Kidney (tissue), 14 donors: ENCODE measurements around the gene DHPS. TPM values are rescaled to one million over a fixed set of nuclear protein-coding genes. Genes with fewer than 3 reads are reported as not detected.
"Not testable (repeated sequence)": the region's sequence is repeated elsewhere in the genome, so short reads cannot be mapped to it uniquely, and the experiment has no call there.

Source experiments
- DNase-seq, 5 donors: peaks; one replicate each; pipeline ENCODE4 v3.0.0-alpha.2; 2013 to 2020
- FAIRE-seq: peaks from 2 replicates; lab custom pipeline; 2012; peaks lifted over from hg19 to GRCh38; lab: Jason Lieb, UNC
- H3K27ac ChIP-seq, 2 donors: one replicate each; pipeline ENCODE4 v1.7.0; 2013; ENCODE audit warnings: low read depth in 2 of 2, low read length in 2 of 2, inconsistent platforms in 1 of 2
- H3K27me3 ChIP-seq: one replicate; pipeline ENCODE4 v1.7.1; 2013; ENCODE audit warnings: low read length, inconsistent platforms; ENCODE audit not compliant: control insufficient read depth, insufficient read depth
- H3K36me3 ChIP-seq, 3 donors: one replicate each; pipeline versions ENCODE4 v1.7.0 to v1.7.1; 2013; ENCODE audit warnings: low read length in 3 of 3, control low read depth in 1 of 3, inconsistent platforms in 1 of 3; ENCODE audit not compliant: insufficient read depth in 3 of 3, control insufficient read depth in 2 of 3
- H3K4me1 ChIP-seq, 3 donors: one replicate each; pipeline versions ENCODE4 v1.7.0 to v1.7.1; 2013; ENCODE audit warnings: low read length in 3 of 3, inconsistent platforms in 1 of 3, low read depth in 1 of 3; ENCODE audit not compliant: control insufficient read depth in 2 of 3, insufficient read depth in 2 of 3
- H3K4me3 ChIP-seq, 3 donors: one replicate each; pipeline versions ENCODE4 v1.7.0 to v1.8.1; 2013; ENCODE audit warnings: low read length in 3 of 3, control low read depth in 1 of 3, inconsistent platforms in 1 of 3
- H3K9ac ChIP-seq, 3 donors: one replicate each; pipeline versions ENCODE4 v1.7.0 to v1.7.1; 2013; ENCODE audit warnings: low read length in 3 of 3, control low read depth in 1 of 3, inconsistent platforms in 1 of 3
- H3K9me3 ChIP-seq, 3 donors: one replicate each; pipeline versions ENCODE4 v1.7.0 to v1.7.1; 2013; ENCODE audit warnings: low read length in 3 of 3, control low read depth in 1 of 3, inconsistent platforms in 1 of 3; ENCODE audit not compliant: control insufficient read depth in 2 of 3, insufficient read depth in 1 of 3
- intact Hi-C: fragments of 100-400 bp; cut with DNase I; formaldehyde crosslinking; loops from one replicate; pipeline ENCODE4 v1.11.1; 2022
- polyA plus RNA-seq: library from polyadenylated mRNA; stranded (reverse); fragments of 350-450 nt; fragmentation: Illumina TruSeq; extraction: RNeasy Lipid Tissue Mini Kit (QIAGEN cat#74804); gene quantifications from one replicate; pipeline ENCODE4 v1.2.3, GENCODE V29; 2014; ENCODE audit warnings: low read depth, low replicate concordance; ENCODE audit not compliant: insufficient read depth
- total RNA-seq: library from RNA; stranded (reverse); fragmentation: NEBNext Ultra II Directional; extraction: Animal tissue kit (Norgen Biotek cat#: 25700); gene quantifications from one replicate; pipeline ENCODE4 v1.2.1, GENCODE V29; 2021
- TF ChIP-seq, protein P1 (sequence below): IDR thresholded peaks from 3 replicates; pipeline ENCODE4 v1.5.1; 2012; ENCODE audit warnings: mild to moderate bottlenecking, moderate library complexity, borderline replicate concordance; ENCODE audit not compliant: insufficient read depth; ENCODE audit errors: extremely low read depth
- donor health status: control.
- donor health status: control.
- donor health status: control.
- donor health status: control.
- donor health status: control.
- donor health status: DM: yes; HTN: yes; CAD: no.
- donor health status: Normal renal cell carcinoma (clear cell type).

DHPS gene
- total and polyA plus RNA-seq, 2 donors from 2014 or later, result 61.3 to 75.9 TPM

DNA sequence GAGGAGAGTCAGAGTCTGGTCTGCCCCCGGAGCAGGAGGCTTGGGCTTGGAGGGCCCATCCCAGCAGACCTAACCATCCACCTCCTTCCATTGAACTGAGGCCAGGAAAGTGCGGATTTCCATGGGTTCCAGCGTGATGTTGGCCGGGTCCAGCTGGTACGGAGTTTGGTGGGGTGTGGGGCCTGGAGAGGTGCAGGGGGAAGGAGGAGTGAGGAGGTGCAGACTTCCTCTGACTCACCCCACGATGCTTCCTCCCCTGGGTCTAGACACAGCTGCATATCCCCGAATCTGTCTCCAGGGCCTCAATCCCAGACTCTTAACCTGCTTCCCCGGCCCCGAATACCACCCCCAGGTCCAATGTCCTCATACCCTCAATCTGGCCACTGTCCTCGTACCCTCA is 35.1 kb downstream of the DHPS start:
- Histone ChIP-seq H3K9me3 (no peaks in the 10 kb centered on the region), H3K36me3 (no peaks in the 10 kb centered on the region), H3K27me3 (no peaks in the 10 kb centered on the region), H3K4me1 (peaks cover 0 to 4% (median 0%) of the 10 kb centered on the region in 3 donors), H3K9ac (no peak overlapping the region), H3K4me3 (no peak overlapping the region), H3K27ac (no peak overlapping the region)
- DNase-seq (peak in 1 of 5 donors; percentile 42), FAIRE-seq (no peak)
- intact Hi-C loops, result no loop called here
- TF ChIP-seq, protein P1, sequence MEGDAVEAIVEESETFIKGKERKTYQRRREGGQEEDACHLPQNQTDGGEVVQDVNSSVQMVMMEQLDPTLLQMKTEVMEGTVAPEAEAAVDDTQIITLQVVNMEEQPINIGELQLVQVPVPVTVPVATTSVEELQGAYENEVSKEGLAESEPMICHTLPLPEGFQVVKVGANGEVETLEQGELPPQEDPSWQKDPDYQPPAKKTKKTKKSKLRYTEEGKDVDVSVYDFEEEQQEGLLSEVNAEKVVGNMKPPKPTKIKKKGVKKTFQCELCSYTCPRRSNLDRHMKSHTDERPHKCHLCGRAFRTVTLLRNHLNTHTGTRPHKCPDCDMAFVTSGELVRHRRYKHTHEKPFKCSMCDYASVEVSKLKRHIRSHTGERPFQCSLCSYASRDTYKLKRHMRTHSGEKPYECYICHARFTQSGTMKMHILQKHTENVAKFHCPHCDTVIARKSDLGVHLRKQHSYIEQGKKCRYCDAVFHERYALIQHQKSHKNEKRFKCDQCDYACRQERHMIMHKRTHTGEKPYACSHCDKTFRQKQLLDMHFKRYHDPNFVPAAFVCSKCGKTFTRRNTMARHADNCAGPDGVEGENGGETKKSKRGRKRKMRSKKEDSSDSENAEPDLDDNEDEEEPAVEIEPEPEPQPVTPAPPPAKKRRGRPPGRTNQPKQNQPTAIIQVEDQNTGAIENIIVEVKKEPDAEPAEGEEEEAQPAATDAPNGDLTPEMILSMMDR, result no peak

DNA sequence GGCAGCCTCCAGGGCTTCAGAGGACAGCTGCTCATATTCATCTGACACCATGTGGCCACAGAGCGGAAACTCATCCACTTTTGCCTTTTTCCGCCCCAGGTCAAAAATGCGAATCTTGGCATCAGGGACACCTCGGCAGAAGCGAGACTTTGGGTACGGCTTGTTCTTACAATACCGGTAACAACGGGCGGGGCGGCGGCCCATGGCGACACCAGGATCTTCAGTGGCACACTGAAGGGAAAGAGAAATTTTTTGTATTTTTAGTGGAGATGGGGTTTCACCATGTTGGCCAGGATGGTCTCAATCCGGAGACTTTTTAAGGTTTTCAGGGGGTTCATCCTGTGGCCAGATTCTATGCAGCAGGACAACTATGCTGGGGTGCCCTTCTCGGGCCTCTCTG is 38.0 kb downstream of the DHPS start:
- DNase-seq, result peak in 1 of 5 donors; percentile 40
- H3K9ac ChIP-seq, FAIRE-seq, H3K9me3 ChIP-seq, H3K36me3 ChIP-seq, intact Hi-C loops, H3K4me1 ChIP-seq, H3K4me3 ChIP-seq, H3K27me3 ChIP-seq, H3K27ac ChIP-seq: not testable (repeated sequence)

DNA sequence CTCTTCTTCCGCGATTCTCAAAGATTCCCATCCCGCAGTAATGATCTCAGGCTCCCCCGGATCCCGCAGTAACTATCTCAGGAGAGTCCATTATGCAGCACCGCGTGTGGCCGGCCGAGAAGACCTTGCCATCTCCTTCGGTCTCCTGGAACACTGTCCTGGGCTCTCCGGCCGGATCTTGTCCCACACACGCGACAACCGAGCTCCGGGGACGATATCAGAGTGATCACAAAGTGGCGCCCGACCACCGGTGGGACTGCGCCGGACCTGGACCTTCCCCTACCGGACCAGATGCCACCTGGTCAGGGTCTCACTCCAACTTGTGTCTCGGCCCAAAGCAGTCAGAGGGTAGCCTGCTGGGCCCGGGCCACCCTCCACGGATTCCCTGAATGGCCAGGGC is 39.2 kb downstream of the DHPS start:
- intact Hi-C loops, result no loop called here
- Histone ChIP-seq H3K4me1 (peaks cover 0 to 6% (median 0%) of the 10 kb centered on the region in 3 donors), H3K27ac (no peak overlapping the region), H3K36me3 (no peaks in the 10 kb centered on the region), H3K9ac (no peak overlapping the region), H3K9me3 (no peaks in the 10 kb centered on the region), H3K27me3 (no peaks in the 10 kb centered on the region), H3K4me3 (no peak overlapping the region)
- DNase-seq (peak in 1 of 5 donors; percentile 23), FAIRE-seq (no peak)
- TF ChIP-seq, protein P1, result no peak

DNA sequence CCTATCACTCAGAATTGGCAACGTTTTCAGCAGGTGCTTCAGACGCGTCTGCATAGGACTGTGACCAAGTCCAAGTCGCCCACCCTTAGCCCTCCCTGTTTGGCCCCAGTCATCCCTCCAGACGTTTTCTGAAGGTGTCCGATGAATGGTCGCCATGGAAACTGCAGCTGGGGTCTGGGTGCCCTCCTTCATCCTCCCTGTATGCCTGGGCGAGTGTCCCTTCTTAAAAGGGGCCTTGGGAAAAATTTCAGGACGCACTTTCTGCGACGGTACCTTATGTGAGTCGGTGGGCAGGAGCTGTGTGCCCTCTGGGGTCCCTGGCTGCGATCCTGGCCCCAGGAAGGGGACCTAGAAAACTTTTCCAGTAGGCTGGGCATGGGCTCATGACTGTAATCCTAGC is 40.2 kb downstream of the DHPS start:
- H3K9ac ChIP-seq, result no peak overlapping the region
- H3K4me3 ChIP-seq, result no peak overlapping the region
- intact Hi-C loops, result no loop called here
- H3K27me3 ChIP-seq, result no peaks in the 10 kb centered on the region
- DNase-seq, result peak in 1 of 5 donors; percentile 43
- no peaks in the 10 kb centered on the region for H3K9me3 ChIP-seq
- no peaks in the 10 kb centered on the region for H3K36me3 ChIP-seq
- TF ChIP-seq, protein P1, result no peak
- peaks cover 0 to 6% (median 0%) of the 10 kb centered on the region in 3 donors for H3K4me1 ChIP-seq
- no peak for FAIRE-seq
- no peak overlapping the region for H3K27ac ChIP-seq
